Ascending aorta (tissue), 2 donors: ENCODE measurements around the gene FBLIM1. TPM values are rescaled to one million over a fixed set of nuclear protein-coding genes. Genes with fewer than 3 reads are reported as not detected.
A peak's percentile ranks its signal among the peaks of the same experiment; 100 is the strongest.

ENCODE experiments used
- DNase-seq, 2 donors: peaks; one replicate each; pipeline ENCODE4 v3.0.0-alpha.2; 2019; ENCODE audit warnings: low spot score in 2 of 2
- H3K27ac ChIP-seq, 2 donors: fragments of 200-600 bp; sonication (generic); one replicate each; pipeline ENCODE4 v1.5.1; 2016 to 2017; ENCODE audit warnings: mild to moderate bottlenecking in 1 of 2
- H3K27me3 ChIP-seq: fragments of 200-600 bp; sonication (generic); one replicate; pipeline ENCODE4 v1.5.1; 2017
- H3K36me3 ChIP-seq, 2 donors: fragments of 200-600 bp; sonication (generic); one replicate each; pipeline ENCODE4 v1.5.1; 2016
- H3K4me1 ChIP-seq, 2 donors: fragments of 200-600 bp; sonication (generic); one replicate each; pipeline ENCODE4 v1.5.1; 2016 to 2017; ENCODE audit warnings: mild to moderate bottlenecking in 1 of 2
- H3K4me3 ChIP-seq, 2 donors: fragments of 200-600 bp; sonication (generic); one replicate each; pipeline ENCODE4 v1.5.1; 2016 to 2017; ENCODE audit warnings: mild to moderate bottlenecking in 1 of 2
- H3K9me3 ChIP-seq, 2 donors: fragments of 200-600 bp; sonication (generic); one replicate each; pipeline ENCODE4 v1.5.1; 2016
- intact Hi-C: fragments of 100-400 bp; cut with DNase I; formaldehyde crosslinking; loops from one replicate; pipeline ENCODE4 v1.15.1; 2023
- total RNA-seq: library from RNA; depleted of rRNA; stranded (reverse); fragments of >200 nt; gene quantifications from one replicate; pipeline ENCODE4 v1.1.0, GENCODE V29; 2016
- TF ChIP-seq, protein P1 (sequence below), 3 experiments: fragments of 200-600 bp in 2 of 3; fragments of 450-650 bp in 1 of 3; sonication (generic) in 2 of 3; IDR thresholded peaks; one replicate each; pipeline ENCODE4 v1.5.1; 2016 to 2019; ENCODE audit warnings: antibody characterized with exemption in 3 of 3, mild to moderate bottlenecking in 1 of 3, moderate library complexity in 1 of 3

Gene FBLIM1
- total RNA-seq, 1 donor from 2014 or later = 641 TPM

DNA sequence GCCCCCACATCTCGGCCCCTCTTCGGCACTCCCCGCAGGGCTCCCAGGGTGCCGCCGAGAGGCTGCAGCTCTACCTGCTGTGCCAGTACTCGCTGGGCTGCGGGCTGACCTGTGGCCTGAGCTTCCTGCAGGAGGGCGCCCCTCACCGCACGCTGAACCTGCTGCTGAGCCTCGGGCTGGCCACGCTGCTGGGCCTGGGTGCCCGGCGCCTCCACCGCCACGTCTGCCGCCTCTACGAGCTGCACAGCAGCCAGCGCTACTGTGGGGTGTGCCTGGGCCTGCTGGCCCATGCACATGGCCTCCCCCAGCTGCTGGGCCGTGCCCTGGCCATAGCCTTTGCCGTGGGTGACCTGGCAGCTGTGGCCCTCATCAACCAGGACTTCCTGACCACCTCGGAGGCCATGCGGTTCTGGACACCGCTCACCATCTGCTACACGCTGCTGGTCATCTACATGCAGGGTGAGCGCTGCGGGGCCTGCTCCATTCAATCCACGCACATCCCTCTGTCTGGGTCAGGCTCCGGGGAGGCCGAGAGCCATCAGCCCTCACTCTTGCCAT lies 14.4 kb upstream of the FBLIM1 start:
- intact Hi-C loops = no loop called here
- H3K4me1 ChIP-seq = peaks cover 15 to 49% of the 10 kb centered on the region in 2 donors
- no peaks in the 10 kb centered on the region for H3K27me3 ChIP-seq
- no peaks in the 10 kb centered on the region for H3K9me3 ChIP-seq
- no peak overlapping the region for H3K4me3 ChIP-seq
- H3K27ac ChIP-seq = peak overlapping the region; percentile 96 to 98
- peaks cover 0 to 4% of the 10 kb centered on the region in 2 donors for H3K36me3 ChIP-seq
- TF ChIP-seq, protein P1, sequence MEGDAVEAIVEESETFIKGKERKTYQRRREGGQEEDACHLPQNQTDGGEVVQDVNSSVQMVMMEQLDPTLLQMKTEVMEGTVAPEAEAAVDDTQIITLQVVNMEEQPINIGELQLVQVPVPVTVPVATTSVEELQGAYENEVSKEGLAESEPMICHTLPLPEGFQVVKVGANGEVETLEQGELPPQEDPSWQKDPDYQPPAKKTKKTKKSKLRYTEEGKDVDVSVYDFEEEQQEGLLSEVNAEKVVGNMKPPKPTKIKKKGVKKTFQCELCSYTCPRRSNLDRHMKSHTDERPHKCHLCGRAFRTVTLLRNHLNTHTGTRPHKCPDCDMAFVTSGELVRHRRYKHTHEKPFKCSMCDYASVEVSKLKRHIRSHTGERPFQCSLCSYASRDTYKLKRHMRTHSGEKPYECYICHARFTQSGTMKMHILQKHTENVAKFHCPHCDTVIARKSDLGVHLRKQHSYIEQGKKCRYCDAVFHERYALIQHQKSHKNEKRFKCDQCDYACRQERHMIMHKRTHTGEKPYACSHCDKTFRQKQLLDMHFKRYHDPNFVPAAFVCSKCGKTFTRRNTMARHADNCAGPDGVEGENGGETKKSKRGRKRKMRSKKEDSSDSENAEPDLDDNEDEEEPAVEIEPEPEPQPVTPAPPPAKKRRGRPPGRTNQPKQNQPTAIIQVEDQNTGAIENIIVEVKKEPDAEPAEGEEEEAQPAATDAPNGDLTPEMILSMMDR (IDR thresholded peaks at IDR 0.05) = no peak
- DNase-seq = no peak

DNA sequence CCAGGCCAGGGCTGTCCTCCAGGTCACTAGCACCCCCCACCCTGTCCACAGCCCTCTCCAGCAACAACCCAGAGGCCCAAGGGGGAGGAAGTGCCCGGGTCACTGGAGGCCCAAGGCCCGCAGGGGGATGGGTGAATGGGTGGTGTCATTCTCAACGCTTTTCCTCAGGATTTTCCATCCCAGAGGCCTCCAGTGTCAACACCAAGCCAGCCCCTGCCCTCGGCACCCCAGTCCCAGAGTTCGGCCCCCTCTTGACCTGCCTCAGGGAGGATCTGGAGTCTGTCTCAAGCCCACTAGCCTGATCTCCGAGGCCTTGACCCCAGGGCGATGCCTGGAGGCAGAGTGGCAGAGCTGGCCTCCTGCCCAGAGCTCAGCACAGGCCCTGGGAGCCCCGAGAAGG lies 11.2 kb upstream of the FBLIM1 start:
- H3K27ac ChIP-seq = peak overlapping the region; percentile 96 to 98
- no peaks in the 10 kb centered on the region for H3K9me3 ChIP-seq
- intact Hi-C loops = loop anchor here (5.0 kb wide), 2 partner anchors 45 to 130 kb away; partner anchors contain the start of gene DDI2
- H3K36me3 ChIP-seq = no peaks in the 10 kb centered on the region
- peaks cover 31 to 63% of the 10 kb centered on the region in 2 donors for H3K4me1 ChIP-seq
- peak overlapping the region; percentile 48 to 56 for H3K4me3 ChIP-seq
- DNase-seq = no peak
- no peaks in the 10 kb centered on the region for H3K27me3 ChIP-seq
- TF ChIP-seq, protein P1 (IDR thresholded peaks at IDR 0.05) = no peak

DNA sequence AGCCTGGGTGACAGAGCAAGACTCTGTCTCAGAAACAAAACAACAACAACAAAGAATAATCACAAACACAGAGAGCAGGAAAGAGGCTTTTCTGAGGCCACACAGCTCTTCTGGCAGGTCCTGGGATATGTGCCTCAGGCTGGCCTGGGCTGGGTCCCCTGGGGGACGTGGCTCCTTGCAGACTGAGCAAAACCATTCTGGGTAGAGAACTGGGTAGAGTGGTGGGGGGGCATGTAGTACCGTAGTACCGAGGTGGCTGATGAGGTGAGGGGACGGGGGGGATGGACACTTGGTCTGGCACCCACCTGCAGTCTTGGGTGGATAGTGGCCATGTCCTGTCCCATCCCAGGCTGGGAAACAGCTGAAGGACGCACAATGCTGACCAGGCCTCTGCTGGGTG lies 10.3 kb upstream of the FBLIM1 start:
- H3K4me3 ChIP-seq = peak overlapping the region; percentile 48 to 56
- no peaks in the 10 kb centered on the region for H3K27me3 ChIP-seq
- intact Hi-C loops = loop anchor here (5.0 kb wide), 2 partner anchors 46 to 131 kb away; partner anchors contain the start of gene DDI2
- peak overlapping the region; percentile 96 to 98 for H3K27ac ChIP-seq
- no peaks in the 10 kb centered on the region for H3K36me3 ChIP-seq
- DNase-seq = no peak
- TF ChIP-seq, protein P1 (IDR thresholded peaks at IDR 0.05) = no peak
- peaks cover 31 to 61% of the 10 kb centered on the region in 2 donors for H3K4me1 ChIP-seq
- no peaks in the 10 kb centered on the region for H3K9me3 ChIP-seq

DNA sequence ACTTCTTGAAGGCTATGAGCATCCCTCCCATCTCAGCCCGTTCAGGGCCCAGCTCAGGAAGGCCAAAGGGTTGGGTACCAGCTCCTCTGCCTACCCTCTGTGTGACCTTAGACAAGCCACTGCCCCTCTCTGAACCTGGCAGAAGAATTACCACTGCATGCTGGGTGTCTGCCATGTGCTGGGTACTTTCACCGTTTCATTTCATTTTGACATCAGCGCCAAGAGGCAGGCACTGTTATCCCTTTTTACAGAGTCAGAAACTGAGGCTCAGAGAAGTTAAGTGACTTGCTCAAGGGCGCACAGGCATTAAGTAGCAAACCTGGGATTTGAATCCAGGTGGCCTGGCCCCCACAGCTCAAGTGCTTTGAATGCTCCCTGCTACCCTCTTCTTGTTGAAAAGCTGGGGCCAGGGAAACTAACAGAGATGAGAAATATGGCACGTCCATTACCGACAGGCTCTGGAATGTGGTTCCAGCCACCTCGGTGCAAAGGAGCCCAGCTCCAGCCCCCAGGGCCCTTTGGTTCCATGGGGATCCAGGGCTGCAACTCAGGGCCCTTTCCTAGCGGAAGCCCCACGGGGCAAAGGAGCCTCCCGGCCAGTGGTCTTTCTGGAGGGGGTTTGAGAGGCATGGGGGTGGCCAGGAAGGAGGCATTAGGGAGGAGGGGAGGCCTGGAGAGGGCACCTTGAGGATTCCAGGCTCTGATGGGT lies 9.8 kb upstream of the FBLIM1 start:
- Histone ChIP-seq H3K27ac (peak overlapping the region; percentile 96 to 98), H3K4me3 (peak overlapping the region; percentile 48 to 56), H3K36me3 (no peaks in the 10 kb centered on the region), H3K9me3 (no peaks in the 10 kb centered on the region), H3K4me1 (peaks cover 31 to 61% of the 10 kb centered on the region in 2 donors), H3K27me3 (no peaks in the 10 kb centered on the region)
- DNase-seq = no peak
- TF ChIP-seq, protein P1 (IDR thresholded peaks at IDR 0.05) = no peak
- intact Hi-C loops = loop anchor here (1.0 to 5.0 kb wide), 3 partner anchors 11 to 132 kb away; partner anchors contain the start of gene DDI2

DNA sequence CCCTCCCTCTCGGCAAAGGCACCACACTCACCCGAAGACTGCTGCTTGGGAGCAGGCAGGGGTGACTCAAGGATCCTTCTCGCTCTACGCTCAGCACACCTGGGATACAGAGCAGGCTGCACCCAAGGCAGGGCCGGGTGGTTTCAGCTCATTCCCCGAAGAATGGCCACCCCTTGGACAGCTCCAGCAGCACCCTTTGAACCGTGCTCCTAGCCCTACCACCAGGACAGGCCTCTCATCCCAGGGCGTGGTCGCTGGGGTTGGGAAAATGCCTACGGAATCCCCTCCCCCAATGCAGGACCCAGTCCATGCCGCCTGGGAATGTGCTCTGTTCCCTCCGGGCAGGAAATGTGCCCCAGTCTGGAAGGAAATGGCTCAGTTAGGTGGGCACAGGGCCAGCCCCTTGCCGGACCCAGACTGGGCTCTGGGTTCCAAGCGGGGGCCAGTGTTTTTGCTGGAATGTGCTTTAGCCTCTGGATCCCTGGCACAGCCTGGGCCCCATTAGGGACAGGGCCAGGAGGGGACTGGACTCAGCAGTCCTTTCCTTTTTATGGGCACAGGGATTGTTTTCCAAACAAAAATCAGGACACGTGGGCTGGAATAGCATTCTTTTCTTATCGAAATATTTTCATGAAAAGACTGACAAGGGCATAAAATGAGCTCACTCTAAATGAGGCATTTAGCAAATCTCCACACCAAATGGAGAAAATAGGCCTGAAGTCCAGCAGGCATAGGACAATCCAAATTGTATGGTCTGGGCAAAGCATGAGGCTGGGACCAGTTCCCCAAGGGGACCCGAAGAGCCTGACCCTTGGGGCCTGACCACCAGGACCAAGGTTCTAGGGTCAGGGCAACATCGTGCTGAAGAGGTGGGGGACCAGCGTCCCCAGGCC lies 8.9 kb upstream of the FBLIM1 start:
- Histone ChIP-seq H3K4me1 (peaks cover 31 to 61% of the 10 kb centered on the region in 2 donors), H3K27me3 (no peaks in the 10 kb centered on the region), H3K9me3 (no peaks in the 10 kb centered on the region), H3K27ac (peak overlapping the region; percentile 96 to 98), H3K4me3 (peak overlapping the region; percentile 48 to 56), H3K36me3 (no peaks in the 10 kb centered on the region)
- peak; percentile 73 to 97 for DNase-seq
- TF ChIP-seq, protein P1 (IDR thresholded peaks at IDR 0.05) = no peak
- intact Hi-C loops = loop anchor here (1.0 to 5.0 kb wide), 3 partner anchors 11 to 132 kb away; partner anchors contain the start of gene DDI2
